HEK293 (cell line): ENCODE data around the gene GRIK2.

ENCODE experiments used
- CTCF ChIA-PET: fragments of 350-600 bp; formaldehyde crosslinking; extraction: SDS; loops from one replicate; lab custom pipeline; 2021; ENCODE audit warnings: antibody characterized with exemption; lab: Yijun Ruan, JAX
- POLR2A ChIA-PET: fragments of 300-600 bp; formaldehyde crosslinking; extraction: SDS; loops from one replicate; lab custom pipeline; 2020; ENCODE audit warnings: antibody characterized with exemption, inconsistent platforms; lab: Yijun Ruan, JAX
- H3K27ac ChIP-seq: fragments of 200-500 bp; sonication (Bioruptor generic); 2 replicates; pipeline ENCODE4 v1.5.1; 2014; ENCODE audit warnings: low read depth, low read length, control low read depth, inconsistent platforms; ENCODE audit errors: extremely low read depth
- H3K36me3 ChIP-seq, 2 experiments: fragments of 200-500 bp in 1 of 2; sonication (Bioruptor generic) in 1 of 2; 1 replicate in 1 of 2; 2 replicates in 1 of 2; pipeline ENCODE4 v1.5.1; 2014 to 2017; ENCODE audit warnings: inconsistent platforms in 2 of 2, low read length in 2 of 2; ENCODE audit not compliant: control insufficient read depth in 2 of 2, insufficient read depth in 1 of 2
- H3K4me1 ChIP-seq: fragments of 200-500 bp; sonication (Bioruptor generic); 2 replicates; pipeline ENCODE4 v1.5.1; 2014; ENCODE audit warnings: mild to moderate bottlenecking, low read length, inconsistent platforms; ENCODE audit not compliant: control insufficient read depth, insufficient read depth
- H3K4me3 ChIP-seq: 2 replicates; pipeline ENCODE4 v1.5.1; 2011; ENCODE audit warnings: low read depth, mild to moderate bottlenecking, control low read depth, low read length, moderate library complexity
- H3K9me3 ChIP-seq: fragments of 200-500 bp; sonication (Bioruptor generic); 2 replicates; pipeline ENCODE4 v1.5.1; 2014; ENCODE audit warnings: low read depth, low read length, inconsistent platforms; ENCODE audit not compliant: control insufficient read depth, insufficient read depth
- GFI1B ChIP-seq: fragments of 450-650 bp; formaldehyde crosslinking; IDR thresholded peaks from 2 replicates; pipeline ENCODE4 v1.5.1; 2016; ENCODE audit warnings: missing biosample characterization, missing genetic modification characterization
- HIC1 ChIP-seq: fragments of 450-650 bp; formaldehyde crosslinking; IDR thresholded peaks from 2 replicates; pipeline ENCODE4 v1.5.1; 2016; ENCODE audit warnings: missing biosample characterization, missing genetic modification characterization
- HOXA7 ChIP-seq: sonication (generic); formaldehyde crosslinking; IDR thresholded peaks from 2 replicates; pipeline ENCODE4 v1.8.1; 2022; ENCODE audit warnings: missing genetic modification reagents, borderline replicate concordance
- HOXC10 ChIP-seq: sonication (generic); formaldehyde crosslinking; IDR thresholded peaks from 2 replicates; pipeline ENCODE4 v1.8.1; 2023; ENCODE audit warnings: mild to moderate bottlenecking, missing genetic modification reagents
- ZBTB1 ChIP-seq: fragments of 450-650 bp; formaldehyde crosslinking; IDR thresholded peaks from 2 replicates; pipeline ENCODE4 v1.5.1; 2016; ENCODE audit warnings: missing biosample characterization, missing genetic modification characterization
- ZBTB10 ChIP-seq: fragments of 450-650 bp; formaldehyde crosslinking; IDR thresholded peaks from 2 replicates; pipeline ENCODE4 v1.5.1; 2016; ENCODE audit warnings: missing biosample characterization, missing genetic modification characterization
- ZBTB6 ChIP-seq: fragments of 450-650 bp; formaldehyde crosslinking; IDR thresholded peaks from 2 replicates; pipeline ENCODE4 v1.5.1; 2017; ENCODE audit warnings: missing biosample characterization, missing genetic modification characterization
- ZBTB7A ChIP-seq: fragments of 450-650 bp; formaldehyde crosslinking; IDR thresholded peaks from 2 replicates; pipeline ENCODE4 v1.5.1; 2016; ENCODE audit warnings: low read depth, missing biosample characterization, missing genetic modification characterization
- ZFP41 ChIP-seq: fragments of 450-650 bp; formaldehyde crosslinking; IDR thresholded peaks from 2 replicates; pipeline ENCODE4 v1.5.1; 2016; ENCODE audit warnings: missing biosample characterization, missing genetic modification characterization, borderline replicate concordance
- ZNF10 ChIP-seq: fragments of 450-650 bp; formaldehyde crosslinking; IDR thresholded peaks from 2 replicates; pipeline ENCODE4 v1.5.1; 2017; ENCODE audit warnings: missing biosample characterization, missing genetic modification characterization
- ZNF19 ChIP-seq: fragments of 450-650 bp; formaldehyde crosslinking; IDR thresholded peaks from 2 replicates; pipeline ENCODE4; 2016; ENCODE audit warnings: missing biosample characterization, missing genetic modification characterization, low read depth
- ZNF391 ChIP-seq: fragments of 450-650 bp; formaldehyde crosslinking; IDR thresholded peaks from 2 replicates; pipeline ENCODE4 v1.5.1; 2016; ENCODE audit warnings: low read depth, missing biosample characterization, missing genetic modification characterization, borderline replicate concordance
- ZNF518A ChIP-seq: fragments of 450-650 bp; formaldehyde crosslinking; conservative IDR thresholded peaks from 2 replicates; pipeline ENCODE4 v1.5.1; 2016; ENCODE audit warnings: low read depth, missing biosample characterization, missing genetic modification characterization
- ZNF571 ChIP-seq: fragments of 450-650 bp; formaldehyde crosslinking; IDR thresholded peaks from 2 replicates; pipeline ENCODE4 v1.5.0; 2017; ENCODE audit warnings: missing biosample characterization, missing genetic modification characterization
- ZNF677 ChIP-seq: fragments of 450-650 bp; IDR thresholded peaks from 2 replicates; pipeline ENCODE4 v1.5.0; 2018; ENCODE audit warnings: missing biosample characterization, mild to moderate bottlenecking, missing genetic modification characterization, moderate library complexity
- ZNF777 ChIP-seq: fragments of 450-650 bp; formaldehyde crosslinking; IDR thresholded peaks from 2 replicates; pipeline ENCODE4 v1.5.1; 2017; ENCODE audit warnings: missing biosample characterization, missing genetic modification characterization, borderline replicate concordance
- ZNF791 ChIP-seq: fragments of 450-650 bp; formaldehyde crosslinking; IDR thresholded peaks from 2 replicates; pipeline ENCODE4 v1.5.1; 2016; ENCODE audit warnings: missing biosample characterization, missing genetic modification characterization
- ZNF837 ChIP-seq: fragments of 450-650 bp; formaldehyde crosslinking; IDR thresholded peaks from 2 replicates; pipeline ENCODE4 v1.5.1; 2016; ENCODE audit warnings: missing biosample characterization, missing genetic modification characterization
- TF ChIP-seq, protein P1 (sequence below): fragments of 450-650 bp; formaldehyde crosslinking; IDR thresholded peaks from 2 replicates; pipeline ENCODE4 v1.5.1; 2016; ENCODE audit warnings: missing biosample characterization, missing genetic modification characterization, borderline replicate concordance
- TF ChIP-seq, protein P2 (sequence below): IDR thresholded peaks from 2 replicates; pipeline ENCODE4 v1.6.1; 2011; ENCODE audit warnings: mild to moderate bottlenecking, low read depth, low read length, borderline replicate concordance
- TF ChIP-seq, protein P3 (sequence below): fragments of 450-650 bp; formaldehyde crosslinking; IDR thresholded peaks from 2 replicates; pipeline ENCODE4 v1.5.1; 2017; ENCODE audit warnings: missing biosample characterization, missing genetic modification characterization

The GRIK2 gene

DNA sequence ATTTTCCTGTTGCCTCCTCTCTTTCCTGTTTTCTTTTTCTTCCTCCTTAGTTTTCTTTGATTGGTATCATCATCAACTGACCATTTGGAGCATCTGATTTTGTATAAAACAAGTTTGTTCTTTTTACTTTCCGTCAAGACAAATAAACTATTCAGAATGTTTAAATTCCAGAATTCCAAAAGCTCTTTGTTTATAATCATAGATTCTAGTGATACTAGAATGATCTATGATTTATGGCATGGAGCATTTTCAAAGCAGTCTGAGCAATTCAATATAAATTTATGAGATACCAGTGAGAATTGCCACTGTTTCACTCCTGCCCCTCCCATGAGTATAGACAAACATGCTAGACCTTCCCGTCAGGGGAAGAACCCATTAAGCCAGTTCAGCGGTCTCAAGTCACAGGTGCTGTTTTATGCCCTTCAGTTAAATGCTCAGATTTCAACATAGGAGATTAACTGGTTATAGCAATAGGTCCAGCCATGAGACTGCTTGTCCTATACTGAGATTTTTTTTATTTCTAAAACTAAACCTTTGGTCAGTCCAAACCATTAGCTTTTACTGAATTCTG, 60.7 kb downstream of the GRIK2 start (continued):
- TF ChIP-seq ZBTB10 (tag by site-specific recombination) = no peak
- no peak for TF ChIP-seq ZNF777
- no peak for TF ChIP-seq HOXC10 (CRISPR knock-in tag)
- TF ChIP-seq ZNF837 (tag by site-specific recombination) = no peak
- no peak for TF ChIP-seq ZBTB6
- TF ChIP-seq ZFP41 (tag by site-specific recombination) = no peak
- TF ChIP-seq GFI1B (tag by site-specific recombination) = no peak
- no peak for TF ChIP-seq ZNF391 (tag by site-specific recombination)
- no peak for TF ChIP-seq ZNF10 (tag by site-specific recombination)
- TF ChIP-seq ZNF571 (tag by site-specific recombination) = no peak

DNA sequence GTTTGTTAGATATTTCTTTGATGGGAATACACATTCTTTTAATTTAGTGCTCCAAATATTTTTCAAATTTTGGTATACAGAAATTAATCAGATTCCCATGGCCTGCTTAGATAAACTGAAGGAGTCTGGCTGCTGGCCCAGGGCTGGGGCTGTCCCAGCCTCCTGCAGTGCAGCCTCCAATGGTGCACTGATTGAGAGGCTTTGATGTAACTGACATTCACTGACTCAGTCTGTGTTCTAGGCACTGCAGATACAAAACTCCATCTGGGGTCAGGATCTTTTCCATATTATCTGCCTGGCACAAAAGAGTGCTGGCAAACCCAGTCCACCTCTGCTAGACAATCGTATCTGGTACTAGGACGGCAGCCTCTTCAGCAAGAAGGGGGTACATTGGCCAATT, 64.8 kb downstream of the GRIK2 start:
- no peak overlapping the region for H3K4me3 ChIP-seq
- H3K36me3 ChIP-seq = no peaks in the 10 kb centered on the region
- ChIA-PET POLR2A (no interaction called here), CTCF (no interaction called here)
- H3K27ac ChIP-seq = no peak overlapping the region
- H3K4me1 ChIP-seq = no peaks in the 10 kb centered on the region
- no peaks in the 10 kb centered on the region for H3K9me3 ChIP-seq
- TF ChIP-seq ZNF677 (tag by site-specific recombination) (no peak), ZBTB7A (tag by site-specific recombination) (no peak), HIC1 (tag by site-specific recombination) (no peak), ZNF19 (tag by site-specific recombination) (no peak), ZNF518A (tag by site-specific recombination) (no peak), ZNF791 (tag by site-specific recombination) (no peak), ZBTB1 (tag by site-specific recombination) (no peak), HOXA7 (no peak)
- TF ChIP-seq, protein P1, sequence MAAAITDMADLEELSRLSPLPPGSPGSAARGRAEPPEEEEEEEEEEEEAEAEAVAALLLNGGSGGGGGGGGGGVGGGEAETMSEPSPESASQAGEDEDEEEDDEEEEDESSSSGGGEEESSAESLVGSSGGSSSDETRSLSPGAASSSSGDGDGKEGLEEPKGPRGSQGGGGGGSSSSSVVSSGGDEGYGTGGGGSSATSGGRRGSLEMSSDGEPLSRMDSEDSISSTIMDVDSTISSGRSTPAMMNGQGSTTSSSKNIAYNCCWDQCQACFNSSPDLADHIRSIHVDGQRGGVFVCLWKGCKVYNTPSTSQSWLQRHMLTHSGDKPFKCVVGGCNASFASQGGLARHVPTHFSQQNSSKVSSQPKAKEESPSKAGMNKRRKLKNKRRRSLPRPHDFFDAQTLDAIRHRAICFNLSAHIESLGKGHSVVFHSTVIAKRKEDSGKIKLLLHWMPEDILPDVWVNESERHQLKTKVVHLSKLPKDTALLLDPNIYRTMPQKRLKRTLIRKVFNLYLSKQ (tag by site-specific recombination) = no peak
- TF ChIP-seq, protein P2, sequence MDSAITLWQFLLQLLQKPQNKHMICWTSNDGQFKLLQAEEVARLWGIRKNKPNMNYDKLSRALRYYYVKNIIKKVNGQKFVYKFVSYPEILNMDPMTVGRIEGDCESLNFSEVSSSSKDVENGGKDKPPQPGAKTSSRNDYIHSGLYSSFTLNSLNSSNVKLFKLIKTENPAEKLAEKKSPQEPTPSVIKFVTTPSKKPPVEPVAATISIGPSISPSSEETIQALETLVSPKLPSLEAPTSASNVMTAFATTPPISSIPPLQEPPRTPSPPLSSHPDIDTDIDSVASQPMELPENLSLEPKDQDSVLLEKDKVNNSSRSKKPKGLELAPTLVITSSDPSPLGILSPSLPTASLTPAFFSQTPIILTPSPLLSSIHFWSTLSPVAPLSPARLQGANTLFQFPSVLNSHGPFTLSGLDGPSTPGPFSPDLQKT = no peak
- TF ChIP-seq, protein P3, sequence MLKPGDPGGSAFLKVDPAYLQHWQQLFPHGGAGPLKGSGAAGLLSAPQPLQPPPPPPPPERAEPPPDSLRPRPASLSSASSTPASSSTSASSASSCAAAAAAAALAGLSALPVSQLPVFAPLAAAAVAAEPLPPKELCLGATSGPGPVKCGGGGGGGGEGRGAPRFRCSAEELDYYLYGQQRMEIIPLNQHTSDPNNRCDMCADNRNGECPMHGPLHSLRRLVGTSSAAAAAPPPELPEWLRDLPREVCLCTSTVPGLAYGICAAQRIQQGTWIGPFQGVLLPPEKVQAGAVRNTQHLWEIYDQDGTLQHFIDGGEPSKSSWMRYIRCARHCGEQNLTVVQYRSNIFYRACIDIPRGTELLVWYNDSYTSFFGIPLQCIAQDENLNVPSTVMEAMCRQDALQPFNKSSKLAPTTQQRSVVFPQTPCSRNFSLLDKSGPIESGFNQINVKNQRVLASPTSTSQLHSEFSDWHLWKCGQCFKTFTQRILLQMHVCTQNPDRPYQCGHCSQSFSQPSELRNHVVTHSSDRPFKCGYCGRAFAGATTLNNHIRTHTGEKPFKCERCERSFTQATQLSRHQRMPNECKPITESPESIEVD (tag by site-specific recombination) = no peak
